CD4-positive, alpha-beta memory T cell (primary cell): ENCODE results near the gene RNF207. TPM values are rescaled to one million over a fixed set of nuclear protein-coding genes. Genes with fewer than 3 reads are reported as not detected.

Source experiments
- CTCF ChIA-PET: fragments of 350-600 bp; sonication (Branson Sonifier 250); formaldehyde crosslinking; loops from one replicate; lab custom pipeline; 2021; ENCODE audit warnings: inconsistent platforms; ENCODE audit not compliant: partially characterized antibody; lab: Charles Lee
- POLR2A ChIA-PET: fragments of 350-600 bp; sonication (Branson Sonifier 250); formaldehyde crosslinking; loops from one replicate; lab custom pipeline; 2021; ENCODE audit not compliant: partially characterized antibody; lab: Charles Lee
- DNase-seq, 5 donors: peaks; one replicate each; pipeline versions ENCODE4 v3.0.0 to v3.0.0-alpha.2; 2020 to 2022; ENCODE audit warnings: mixed read lengths in 1 of 5
- H3K27ac ChIP-seq: one replicate; pipeline ENCODE4 v1.7.0; 2013; ENCODE audit warnings: low read depth, low read length
- H3K27me3 ChIP-seq: 2 replicates; pipeline ENCODE4 v1.7.0; 2013; ENCODE audit warnings: mild to moderate bottlenecking, low read length, moderate library complexity; ENCODE audit not compliant: insufficient read depth
- H3K36me3 ChIP-seq: 2 replicates; pipeline ENCODE4 v1.7.0; 2013; ENCODE audit warnings: mild to moderate bottlenecking, low read length, moderate library complexity; ENCODE audit not compliant: insufficient read depth
- H3K4me1 ChIP-seq: 2 replicates; pipeline ENCODE4 v1.7.0; 2013; ENCODE audit warnings: mild to moderate bottlenecking, low read length, moderate library complexity; ENCODE audit not compliant: insufficient read depth
- H3K4me3 ChIP-seq, 2 donors: one replicate each; pipeline ENCODE4 v1.7.0; 2013; ENCODE audit warnings: low read length in 2 of 2, mild to moderate bottlenecking in 1 of 2
- H3K9me3 ChIP-seq, 2 donors: one replicate each; pipeline ENCODE4 v1.7.0; 2013; ENCODE audit warnings: low read length in 2 of 2, control low read depth in 1 of 2; ENCODE audit not compliant: control insufficient read depth in 1 of 2
- H3K27ac Mint-ChIP-seq, 7 donors: one replicate each; pipeline ENCODE4 v1.8.0; 2020 to 2021; ENCODE audit warnings: mixed read lengths in 7 of 7, mild to moderate bottlenecking in 6 of 7, inconsistent platforms in 3 of 7, moderate library complexity in 3 of 7
- H3K27me3 Mint-ChIP-seq, 2 donors: one replicate each; pipeline ENCODE4 v1.8.0; 2020 to 2021; ENCODE audit warnings: mixed read lengths in 2 of 2
- H3K36me3 Mint-ChIP-seq, 2 donors: one replicate each; pipeline ENCODE4 v1.8.0; 2020 to 2021; ENCODE audit warnings: mixed read lengths in 2 of 2, inconsistent platforms in 1 of 2, mild to moderate bottlenecking in 1 of 2
- H3K4me1 Mint-ChIP-seq, 4 donors: one replicate each; pipeline ENCODE4 v1.8.0; 2020 to 2021; ENCODE audit warnings: mixed read lengths in 4 of 4, mild to moderate bottlenecking in 1 of 4
- H3K4me3 Mint-ChIP-seq, 8 donors: one replicate each; pipeline ENCODE4 v1.8.0; 2020 to 2021; ENCODE audit warnings: mixed read lengths in 8 of 8, mild to moderate bottlenecking in 7 of 8, moderate library complexity in 6 of 8, inconsistent platforms in 3 of 8
- H3K9me3 Mint-ChIP-seq, 8 donors: one replicate each; pipeline ENCODE4 v1.8.0; 2020 to 2021; ENCODE audit warnings: mixed read lengths in 8 of 8, mild to moderate bottlenecking in 5 of 8, inconsistent platforms in 3 of 8, moderate library complexity in 1 of 8
- intact Hi-C: fragments of 100-400 bp; cut with micrococcal nuclease; formaldehyde crosslinking; loops from one replicate; pipeline ENCODE4 v1.15.1; 2023
- polyA plus RNA-seq, 2 donors: library from polyadenylated mRNA; unstranded; fragments of 300-500 nt; fragmentation: Illumina TruSeq; gene quantifications; one replicate each; pipeline ENCODE4 v1.2.3, GENCODE V29; 2021
- total RNA-seq, 2 experiments: library from RNA; stranded (reverse); gene quantifications; one replicate each; pipeline ENCODE4 v1.2.3, GENCODE V29; 2021

The RNF207 gene
- total and polyA plus RNA-seq, 4 experiments from 2014 or later: 1.7 to 9.4 (median 5.3) TPM

GRCh38 chr1:6180268-6180706, 25.6 kb upstream of the RNF207 start, which contains the start of gene CHD5:
Gene CHD5, minus strand, starts transcription at chr1:6180321. Its CDS starts 298 bp downstream, at chr1:6180023.
- ChIA-PET CTCF (interaction anchor here (1.0 to 1.5 kb wide), 3 partner anchors 24 to 58 kb away, joined by 3 to 4 read pairs (median 3); no protein-coding TSS in a partner anchor), POLR2A (no interaction called here)
- intact Hi-C loops: no loop called here
- Histone ChIP-seq H3K36me3 (no peaks in the 10 kb centered on the region), H3K9me3 (no peaks in the 10 kb centered on the region), H3K4me3 (no peak within 1 kb of the TSS), H3K4me1 (peaks cover 17% of the 10 kb centered on the region), H3K27ac (no peak within 1 kb of the TSS), H3K27me3 (peaks cover 3% of the 10 kb centered on the region)
- peak in 2 of 5 donors; percentile 9 to 54 for DNase-seq
- Mint-ChIP-seq H3K27me3 (peaks cover 27 to 35% of the 10 kb centered on the region in 2 donors), H3K9me3 (no peaks in the 10 kb centered on the region), H3K4me3 (peak within 1 kb of the TSS; percentile 54 to 82 (median 67)), H3K27ac (peak within 1 kb of the TSS in 1 of 7 donors; percentile 47), H3K4me1 (peaks cover 9 to 42% (median 30%) of the 10 kb centered on the region in 4 donors), H3K36me3 (peaks cover 6 to 11% of the 10 kb centered on the region in 2 donors)

GRCh38 chr1:6180707-6181311, 25.1 kb upstream of the RNF207 start:
- Mint-ChIP-seq H3K4me3 (peak overlapping the region; percentile 54 to 82 (median 67)), H3K27ac (peak overlapping the region in 1 of 7 donors; percentile 47), H3K9me3 (no peaks in the 10 kb centered on the region), H3K27me3 (peaks cover 27 to 35% of the 10 kb centered on the region in 2 donors), H3K4me1 (peaks cover 9 to 42% (median 32%) of the 10 kb centered on the region in 4 donors), H3K36me3 (peaks cover 7 to 13% of the 10 kb centered on the region in 2 donors)
- Histone ChIP-seq H3K27me3 (peaks cover 3% of the 10 kb centered on the region), H3K27ac (no peak overlapping the region), H3K4me3 (no peak overlapping the region), H3K4me1 (peaks cover 17% of the 10 kb centered on the region), H3K9me3 (no peaks in the 10 kb centered on the region), H3K36me3 (peaks cover 4% of the 10 kb centered on the region)
- ChIA-PET CTCF (interaction anchor here (1.0 to 1.5 kb wide), 4 partner anchors 24 to 57 kb away, joined by 3 to 4 read pairs (median 3); no protein-coding TSS in a partner anchor), POLR2A (no interaction called here)
- intact Hi-C loops: no loop called here
- peak in 1 of 5 donors; percentile 8 for DNase-seq

GRCh38 chr1:6181347-6181770, 24.6 kb upstream of the RNF207 start:
- H3K27ac ChIP-seq: no peak overlapping the region
- intact Hi-C loops: no loop called here
- no peak overlapping the region for H3K4me3 ChIP-seq
- Mint-ChIP-seq H3K27ac (no peak overlapping the region), H3K4me3 (peak overlapping the region; percentile 31 to 82 (median 62)), H3K27me3 (peaks cover 27 to 33% of the 10 kb centered on the region in 2 donors), H3K9me3 (no peaks in the 10 kb centered on the region), H3K4me1 (peaks cover 11 to 42% (median 35%) of the 10 kb centered on the region in 4 donors), H3K36me3 (peaks cover 10 to 16% of the 10 kb centered on the region in 2 donors)
- H3K9me3 ChIP-seq: no peaks in the 10 kb centered on the region
- peaks cover 17% of the 10 kb centered on the region for H3K4me1 ChIP-seq
- H3K27me3 ChIP-seq: peaks cover 3% of the 10 kb centered on the region
- DNase-seq: no peak
- ChIA-PET CTCF (interaction anchor here (1.0 to 1.5 kb wide), 4 partner anchors 23 to 57 kb away, joined by 3 to 4 read pairs (median 3); no protein-coding TSS in a partner anchor), POLR2A (no interaction called here)
- peaks cover 5% of the 10 kb centered on the region for H3K36me3 ChIP-seq

GRCh38 chr1:6183520-6183989, 22.4 kb upstream of the RNF207 start:
- POLR2A ChIA-PET: interaction anchor here (1.0 to 1.1 kb wide), 2 partner anchors 15 to 191 kb away, joined by 3 to 4 read pairs; partner anchors contain the start of genes NPHP4 and RPL22
- peaks cover 16% of the 10 kb centered on the region for H3K4me1 ChIP-seq
- H3K9me3 ChIP-seq: no peaks in the 10 kb centered on the region
- no peak overlapping the region for H3K4me3 ChIP-seq
- H3K36me3 ChIP-seq: peaks cover 5% of the 10 kb centered on the region
- no peak overlapping the region for H3K27ac ChIP-seq
- peak overlapping the region in 2 of 7 donors; percentile 21 to 67 for H3K27ac Mint-ChIP-seq
- intact Hi-C loops: no loop called here
- no peaks in the 10 kb centered on the region for H3K27me3 ChIP-seq
- peaks cover 13 to 28% of the 10 kb centered on the region in 2 donors for H3K36me3 Mint-ChIP-seq
- H3K9me3 Mint-ChIP-seq: no peaks in the 10 kb centered on the region
- peaks cover 12 to 18% of the 10 kb centered on the region in 2 donors for H3K27me3 Mint-ChIP-seq
- H3K4me3 Mint-ChIP-seq: no peak overlapping the region
- CTCF ChIA-PET: no interaction called here
- no peak for DNase-seq
- H3K4me1 Mint-ChIP-seq: peaks cover 12 to 37% (median 34%) of the 10 kb centered on the region in 4 donors

- intact Hi-C loops: no loop called here
- Histone ChIP-seq H3K9me3 (no peaks in the 10 kb centered on the region), H3K4me1 (peaks cover 9% of the 10 kb centered on the region), H3K27me3 (no peaks in the 10 kb centered on the region), H3K27ac (no peak overlapping the region), H3K4me3 (no peak overlapping the region), H3K36me3 (peaks cover 10% of the 10 kb centered on the region)
- Mint-ChIP-seq H3K4me3 (peak overlapping the region in 1 of 8 donors; percentile 17), H3K9me3 (no peaks in the 10 kb centered on the region), H3K27me3 (peaks cover 9 to 14% of the 10 kb centered on the region in 2 donors), H3K4me1 (peaks cover 14 to 37% (median 30%) of the 10 kb centered on the region in 4 donors), H3K36me3 (peaks cover 20 to 34% of the 10 kb centered on the region in 2 donors), H3K27ac (peak overlapping the region in 2 of 7 donors; percentile 22 to 68)
- ChIA-PET POLR2A (interaction anchor here (1.1 kb wide), 1 partner anchor 15 kb away, joined by 4 read pairs; the partner anchor contains the start of gene RPL22), CTCF (no interaction called here)
- no peak for DNase-seq
These were observed 21.7 kb upstream of the RNF207 start for GRCh38 chr1:6184083-6184783.

GRCh38 chr1:6185151-6185550, 20.8 kb upstream of the RNF207 start:
- H3K27me3 ChIP-seq: no peaks in the 10 kb centered on the region
- Mint-ChIP-seq H3K36me3 (peaks cover 24 to 41% of the 10 kb centered on the region in 2 donors), H3K27me3 (peaks cover 9 to 14% of the 10 kb centered on the region in 2 donors), H3K27ac (peak overlapping the region in 1 of 7 donors; percentile 46), H3K4me3 (no peak overlapping the region), H3K4me1 (peaks cover 15 to 41% (median 33%) of the 10 kb centered on the region in 4 donors), H3K9me3 (no peaks in the 10 kb centered on the region)
- no peak for DNase-seq
- peaks cover 9% of the 10 kb centered on the region for H3K4me1 ChIP-seq
- ChIA-PET POLR2A (interaction anchor here (0.9 to 1.1 kb wide), 3 partner anchors 9 to 192 kb away, joined by 3 to 5 read pairs (median 4); partner anchors contain the start of gene NPHP4), CTCF (interaction anchor here (0.9 to 1.4 kb wide), 4 partner anchors 8 to 76 kb away, joined by 3 to 5 read pairs (median 4); no protein-coding TSS in a partner anchor)
- H3K27ac ChIP-seq: no peak overlapping the region
- no peaks in the 10 kb centered on the region for H3K9me3 ChIP-seq
- H3K4me3 ChIP-seq: no peak overlapping the region
- H3K36me3 ChIP-seq: peaks cover 15% of the 10 kb centered on the region
- intact Hi-C loops: loop anchor here (5.0 kb wide), 1 partner anchor 673 kb away; no protein-coding TSS in a partner anchor
